Adrenal gland (tissue), 5 donors: Measurements from ENCODE around the gene SHC4.

ENCODE experiments used
- CTCF ChIP-seq, 6 experiments: fragments of 450-650 bp in 4 of 6; fragments of 200-600 bp in 2 of 6; sonication (generic) in 1 of 6; IDR thresholded peaks; 1 replicate in 5 of 6; 2 replicates in 1 of 6; pipeline versions ENCODE4 v1.5.1 to v1.8.0; 2016 to 2021; ENCODE audit warnings: antibody characterized with exemption in 6 of 6, mild to moderate bottlenecking in 2 of 6, moderate library complexity in 1 of 6
- POLR2A ChIP-seq, 2 donors: fragments of 450-650 bp; IDR thresholded peaks; one replicate each; pipeline ENCODE4 v1.6.1; 2017; ENCODE audit warnings: antibody characterized with exemption in 2 of 2, mild to moderate bottlenecking in 2 of 2, moderate library complexity in 1 of 2
- donor health status: DM: no; HTN: no; CAD: no.

GRCh38 chr15:48976444-48977088, 12.8 kb upstream of the SHC4 start:
- TF ChIP-seq CTCF (IDR thresholded peaks at IDR 0.05), result no peak
- no peak for TF ChIP-seq POLR2A (IDR thresholded peaks at IDR 0.05)
